Measurements from ENCODE around the gene RBBP6. TPM values are rescaled to one million over a fixed set of nuclear protein-coding genes. Genes with fewer than 3 reads are reported as not detected.

Gene RBBP6
- total RNA-seq (2014; rRNA removed; shearing (Covaris generic)): 21.6 and 27.1 TPM in 2 replicates

GRCh38 chr16:24539295-24539849, at the start of gene RBBP6:
RBBP6 (plus strand) TSS chr16:24539566; CDS start chr16:24540627, 1,061 bp downstream.

Other genes starting within 250 kb of the RBBP6 start
- gene TNRC6A, start 190.1 kb downstream of the RBBP6 start, total RNA-seq (2014; rRNA removed; shearing (Covaris generic)): 24.1 and 24.7 TPM in 2 replicates

Data from A375 (cell line).